HG03175 (cell line): ENCODE measurements around the gene CERS6.

Source experiments
- ATAC-seq: cut with Tn5 transposase; IDR thresholded peaks from one replicate; pipeline ENCODE4 v1.9.1; 2021; ENCODE audit warnings: mild to moderate bottlenecking, moderate library complexity; ENCODE audit not compliant: unreplicated experiment

Gene CERS6

GRCh38 chr2:168565112-168565511, 109.0 kb downstream of the CERS6 start:
- ATAC-seq = no peak

- no peak for ATAC-seq
These were observed 109.4 kb downstream of the CERS6 start for GRCh38 chr2:168565512-168565911.

- ATAC-seq = no peak
These were observed 111.0 kb downstream of the CERS6 start for GRCh38 chr2:168566974-168567665.

GRCh38 chr2:168567836-168568235, 111.8 kb downstream of the CERS6 start:
- no peak for ATAC-seq

GRCh38 chr2:168568476-168569267, 112.6 kb downstream of the CERS6 start:
- no peak for ATAC-seq

GRCh38 chr2:168571061-168571460, 115.0 kb downstream of the CERS6 start:
- no peak for ATAC-seq

GRCh38 chr2:168573128-168573903, 117.2 kb downstream of the CERS6 start:
- ATAC-seq = no peak

- ATAC-seq = no peak
These were observed 119.0 kb downstream of the CERS6 start for GRCh38 chr2:168574856-168575630.

GRCh38 chr2:168577885-168578284, 121.8 kb downstream of the CERS6 start:
- ATAC-seq = no peak

- peak; percentile 68 for ATAC-seq
These were observed 127.1 kb downstream of the CERS6 start for GRCh38 chr2:168583064-168583709.

GRCh38 chr2:168583710-168584521, 127.8 kb downstream of the CERS6 start:
- no peak for ATAC-seq

- ATAC-seq = no peak
These were observed 128.8 kb downstream of the CERS6 start for GRCh38 chr2:168584911-168585310.

GRCh38 chr2:168585700-168586099, 129.6 kb downstream of the CERS6 start:
- ATAC-seq = no peak

GRCh38 chr2:168587307-168587706, 131.2 kb downstream of the CERS6 start:
- ATAC-seq = no peak

GRCh38 chr2:168589236-168590211, 133.5 kb downstream of the CERS6 start:
- no peak for ATAC-seq

- ATAC-seq = no peak
These were observed 136.2 kb downstream of the CERS6 start for GRCh38 chr2:168592181-168592831.

GRCh38 chr2:168593713-168594112, 137.6 kb downstream of the CERS6 start:
- peak; percentile 45 for ATAC-seq

GRCh38 chr2:168594778-168595177, 138.7 kb downstream of the CERS6 start:
- peak; percentile 79 for ATAC-seq
